ENCODE measurements around the gene HERC5. TPM values are rescaled to one million over a fixed set of nuclear protein-coding genes. Genes with fewer than 3 reads are reported as not detected.

Gene HERC5
- total RNA-seq, 4 donors from 2014 or later: 6.5 to 11.9 (median 7.3) TPM

DNA sequence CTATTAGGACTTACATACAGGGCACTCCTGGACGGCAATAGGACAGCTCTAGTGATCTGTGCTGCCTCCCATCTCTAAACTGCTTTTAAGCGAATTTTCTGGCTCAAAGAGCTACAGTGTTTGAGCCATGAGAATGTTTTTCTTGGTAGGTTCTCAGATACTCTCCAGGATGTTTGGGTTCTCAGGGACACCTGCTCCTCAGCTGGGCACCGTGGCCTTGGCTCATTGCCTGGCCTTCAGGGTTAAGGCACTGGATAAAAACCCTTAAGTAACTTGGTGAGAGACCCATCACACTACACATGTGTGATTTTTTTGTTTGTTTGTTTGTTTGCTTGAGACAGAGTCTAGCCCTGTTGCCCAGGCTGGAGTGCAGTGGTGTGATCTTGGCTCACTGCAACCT, 38.5 kb upstream of the HERC5 start:
- TF ChIP-seq, protein P1, sequence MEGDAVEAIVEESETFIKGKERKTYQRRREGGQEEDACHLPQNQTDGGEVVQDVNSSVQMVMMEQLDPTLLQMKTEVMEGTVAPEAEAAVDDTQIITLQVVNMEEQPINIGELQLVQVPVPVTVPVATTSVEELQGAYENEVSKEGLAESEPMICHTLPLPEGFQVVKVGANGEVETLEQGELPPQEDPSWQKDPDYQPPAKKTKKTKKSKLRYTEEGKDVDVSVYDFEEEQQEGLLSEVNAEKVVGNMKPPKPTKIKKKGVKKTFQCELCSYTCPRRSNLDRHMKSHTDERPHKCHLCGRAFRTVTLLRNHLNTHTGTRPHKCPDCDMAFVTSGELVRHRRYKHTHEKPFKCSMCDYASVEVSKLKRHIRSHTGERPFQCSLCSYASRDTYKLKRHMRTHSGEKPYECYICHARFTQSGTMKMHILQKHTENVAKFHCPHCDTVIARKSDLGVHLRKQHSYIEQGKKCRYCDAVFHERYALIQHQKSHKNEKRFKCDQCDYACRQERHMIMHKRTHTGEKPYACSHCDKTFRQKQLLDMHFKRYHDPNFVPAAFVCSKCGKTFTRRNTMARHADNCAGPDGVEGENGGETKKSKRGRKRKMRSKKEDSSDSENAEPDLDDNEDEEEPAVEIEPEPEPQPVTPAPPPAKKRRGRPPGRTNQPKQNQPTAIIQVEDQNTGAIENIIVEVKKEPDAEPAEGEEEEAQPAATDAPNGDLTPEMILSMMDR (IDR thresholded peaks at IDR 0.05; ENCODE audit: low read depth): no peak

DNA sequence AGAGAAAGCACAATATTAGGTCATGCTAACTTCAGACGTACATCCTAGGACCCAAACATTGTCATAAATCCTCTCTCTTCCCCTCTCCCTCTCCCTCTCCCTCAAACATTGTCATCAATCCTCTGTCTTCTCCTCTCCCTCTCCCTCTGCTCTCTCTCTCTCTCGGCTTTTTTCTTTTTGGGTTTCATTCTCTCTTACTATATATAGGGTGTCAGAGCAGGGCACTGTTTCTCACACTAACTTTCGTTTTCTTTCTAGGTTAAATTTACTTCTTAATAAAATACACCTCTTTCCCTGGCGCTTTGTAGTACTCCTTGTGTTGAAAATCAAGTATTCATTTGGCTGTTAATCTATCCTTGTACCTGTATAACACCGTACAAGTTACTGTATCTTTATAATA, 37.0 kb upstream of the HERC5 start:
- TF ChIP-seq, protein P1 (IDR thresholded peaks at IDR 0.05; ENCODE audit: low read depth): no peak

DNA sequence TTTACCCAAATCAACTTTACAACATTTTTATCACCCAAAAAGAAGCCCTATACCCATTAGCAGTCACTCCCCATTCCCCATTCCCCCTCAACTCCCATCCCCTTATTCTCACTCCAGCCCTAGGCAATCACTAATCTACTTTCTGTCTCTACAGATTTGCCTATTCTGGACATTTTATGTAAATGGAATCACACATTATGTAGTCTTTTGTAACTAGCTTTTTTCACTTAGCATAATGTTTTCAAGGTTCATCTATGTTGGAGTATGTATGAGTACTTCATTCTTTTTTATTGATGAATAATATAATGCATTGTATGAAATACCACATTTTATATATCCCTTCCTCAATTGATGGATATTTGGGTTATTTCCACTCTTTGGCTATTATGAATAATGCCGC, 36.1 kb upstream of the HERC5 start:
- TF ChIP-seq, protein P1 (IDR thresholded peaks at IDR 0.05; ENCODE audit: low read depth): no peak

DNA sequence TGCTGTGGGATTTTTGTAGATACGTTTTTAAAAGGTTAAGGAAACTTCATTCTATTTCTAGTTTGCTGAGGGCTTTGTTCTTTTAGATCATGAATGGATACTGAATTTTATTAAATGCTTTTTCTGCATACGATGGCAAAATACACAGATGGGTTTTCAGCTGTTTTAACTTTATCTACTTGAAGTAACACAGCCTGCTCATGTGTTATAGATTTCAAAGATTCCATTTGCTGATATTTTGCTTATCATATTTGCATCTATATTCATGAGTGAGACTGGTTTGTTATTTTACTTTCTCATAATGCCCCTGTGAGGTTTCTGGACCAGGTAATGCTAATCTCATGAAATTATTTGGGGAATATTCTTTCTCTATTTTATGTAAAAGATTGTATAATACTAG, 34.5 kb upstream of the HERC5 start:
- TF ChIP-seq, protein P1 (IDR thresholded peaks at IDR 0.05; ENCODE audit: low read depth): no peak

DNA sequence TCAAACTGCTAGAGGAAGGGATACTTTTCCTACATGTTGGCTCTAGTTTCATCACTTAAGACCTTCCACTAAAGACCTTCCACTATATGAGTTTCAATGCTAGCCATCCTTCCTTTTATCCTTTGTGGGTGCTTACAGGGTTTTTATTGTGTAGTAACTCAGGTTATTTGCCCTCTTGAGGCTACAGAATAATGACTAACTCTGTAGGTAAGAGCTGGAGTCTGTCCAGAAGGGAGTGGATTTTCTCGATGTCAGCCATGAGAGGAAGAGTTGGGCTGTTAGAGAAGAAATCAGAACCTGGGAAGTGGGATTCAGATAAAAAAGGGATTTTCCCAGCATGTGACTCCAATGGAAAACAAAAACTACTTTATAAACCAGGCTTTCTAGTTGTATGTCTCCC, 27.5 kb upstream of the HERC5 start:
- TF ChIP-seq, protein P1 (IDR thresholded peaks at IDR 0.05; ENCODE audit: low read depth): no peak

DNA sequence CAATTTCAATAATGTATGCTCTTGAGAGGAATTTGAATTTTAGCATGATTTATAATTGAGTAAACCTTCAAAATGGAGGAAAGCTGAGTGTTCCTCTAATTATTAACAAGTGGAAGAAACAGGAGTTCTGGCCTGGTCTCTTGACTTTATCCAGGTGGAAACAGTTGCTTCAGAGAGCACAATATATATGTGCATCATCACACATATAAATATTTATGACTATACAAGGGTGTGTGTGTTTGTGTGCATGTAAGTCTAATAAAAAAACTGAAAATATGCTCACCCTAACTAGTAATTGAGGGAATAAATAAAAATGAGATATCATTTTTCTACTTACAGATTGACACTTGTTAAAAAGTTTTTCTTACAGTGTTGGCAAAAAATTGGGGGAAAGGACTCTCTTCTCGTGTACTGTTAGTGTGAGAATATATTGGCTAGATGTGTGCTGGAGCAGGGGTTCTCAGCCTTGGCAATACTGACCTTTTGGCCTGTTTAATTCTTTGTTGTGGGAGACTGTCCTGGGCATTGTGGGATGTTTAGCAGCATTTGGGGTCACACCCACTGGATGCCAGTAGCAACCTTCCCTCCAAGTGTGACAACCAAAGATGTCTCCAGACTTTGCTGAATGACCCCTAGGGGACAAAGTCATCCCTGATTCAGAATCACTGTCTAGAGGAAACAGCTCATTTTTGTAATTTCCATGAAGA, 20.8 kb upstream of the HERC5 start:
- TF ChIP-seq, protein P1 (IDR thresholded peaks at IDR 0.05; ENCODE audit: low read depth): no peak

DNA sequence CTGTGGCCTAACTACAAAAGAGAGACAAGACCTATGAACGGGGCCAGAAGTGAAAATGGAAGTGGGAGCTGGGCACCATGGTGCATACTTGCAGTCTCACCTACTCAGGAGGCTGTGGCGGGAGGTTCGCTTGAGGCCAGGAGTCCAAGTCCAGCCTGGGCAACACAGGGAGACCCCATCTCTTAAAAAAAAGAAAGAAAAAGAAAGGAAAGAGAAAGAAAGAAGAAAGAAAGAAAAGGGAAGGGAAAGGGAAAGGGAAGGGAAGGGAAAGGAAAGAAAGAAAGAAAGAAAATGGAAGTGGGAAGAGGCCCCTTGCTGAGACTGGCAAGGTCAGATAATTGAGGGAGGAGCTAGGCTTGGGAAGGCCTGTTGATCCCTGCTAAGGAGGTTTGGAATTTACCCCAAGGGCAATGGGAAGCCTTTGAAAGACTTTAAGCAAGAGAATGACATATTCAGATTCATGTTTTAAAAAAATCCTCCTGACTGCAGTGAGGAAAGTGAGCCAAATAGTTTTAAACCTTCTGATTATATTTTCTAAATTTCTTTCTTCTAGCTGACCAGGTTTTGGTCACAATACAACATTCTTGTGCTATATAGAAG, 17.7 kb upstream of the HERC5 start:
- TF ChIP-seq, protein P1 (IDR thresholded peaks at IDR 0.05; ENCODE audit: low read depth): no peak
